ENCODE results near the gene SIT1. TPM values are rescaled to one million over a fixed set of nuclear protein-coding genes. Genes with fewer than 3 reads are reported as not detected.
"Not testable (repeated sequence)": the region's sequence is repeated elsewhere in the genome, so short reads cannot be mapped to it uniquely, and the experiment has no call there.

Gene SIT1
- total RNA-seq, 2 experiments from 2014 or later: 121 to 176 TPM

DNA sequence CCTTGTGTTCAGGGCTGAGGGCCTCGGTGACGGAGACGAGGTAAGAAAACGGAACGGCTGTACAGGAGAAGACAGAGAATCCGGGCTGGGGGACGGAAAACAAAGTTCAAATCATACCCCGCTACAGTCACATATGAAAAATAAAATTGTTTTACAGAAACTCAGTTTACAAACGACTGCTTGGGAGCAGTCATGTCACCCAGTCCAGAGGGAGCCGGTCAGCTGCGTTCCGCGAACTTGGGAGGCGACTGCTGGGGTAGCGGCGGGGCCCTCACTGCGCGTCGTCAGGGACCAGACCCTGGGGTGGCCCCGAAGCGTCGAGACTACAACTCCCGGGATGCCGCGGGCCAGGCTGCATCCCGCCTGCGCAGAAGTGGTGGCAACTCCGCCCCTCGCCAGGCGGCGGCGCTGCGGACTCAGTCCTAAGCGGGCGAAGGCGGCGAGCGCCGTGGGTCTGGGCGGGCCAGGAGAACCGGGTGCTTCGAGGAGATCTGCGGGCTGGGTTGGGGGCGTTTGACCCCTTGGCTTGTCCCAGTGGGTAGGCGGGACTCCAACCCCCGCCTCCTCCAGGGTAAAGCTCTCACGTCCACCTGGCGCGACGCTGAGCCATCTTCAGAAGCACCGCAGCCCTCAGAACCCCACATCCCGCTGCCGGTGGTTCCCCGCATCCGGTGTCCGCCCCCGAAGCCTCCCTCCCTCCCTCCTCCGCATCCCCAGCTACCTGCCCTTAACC, 4.0 kb downstream of the SIT1 start:
- peak overlapping the region; percentile 89 for H3K27ac ChIP-seq (ENCODE audit: low read depth, low read length, poor library complexity, severe bottlenecking)
- peak overlapping the region; percentile 92 for H3K4me3 ChIP-seq (ENCODE audit: low read depth, low read length, poor library complexity, severe bottlenecking)
- peak; percentile 93 for DNase-seq (ENCODE audit: low spot score)
- H3K36me3 ChIP-seq (ENCODE audit: insufficient read depth, low read length): peaks cover 42% of the 10 kb centered on the region
- no peaks in the 10 kb centered on the region for H4K20me1 ChIP-seq (ENCODE audit: insufficient read depth, low read length)
- H2AFZ ChIP-seq (ENCODE audit: low read length): peak overlapping the region; percentile 60; the same call in 1 of the 2 replicates
- POLR2A ChIA-PET: interaction anchor here (0.6 to 7.6 kb wide), 18 partner anchors 11 to 168 kb away, joined by 3 to 110 read pairs (median 4); partner anchors contain the start of genes ARHGEF39, CCDC107, CD72 and HINT2
- H3K79me2 ChIP-seq (ENCODE audit: insufficient read depth, low read depth, low read length): peaks cover 35% of the 10 kb centered on the region; the same call in 1 of the 2 replicates
- no peaks in the 10 kb centered on the region for H3K9me2 ChIP-seq (ENCODE audit: insufficient read depth, low read length)
- peaks cover 46% of the 10 kb centered on the region for H3K4me1 ChIP-seq (ENCODE audit: insufficient read depth, low read length, poor library complexity, severe bottlenecking)
- H3K9me3 ChIP-seq (ENCODE audit: low read length): no peaks in the 10 kb centered on the region
- no TSS peak for BruUV-seq (replicated peaks)
- H3K4me2 ChIP-seq (ENCODE audit: low read length): peak overlapping the region; percentile 78
- intact Hi-C loops (cut with micrococcal nuclease; ENCODE audit: unreplicated experiment): loop anchor here (1.0 to 2.0 kb wide), 2 partner anchors 27 to 86 kb away; partner anchors contain the start of genes CREB3 and TLN1
- CTCF ChIA-PET (ENCODE audit: unreplicated experiment): interaction anchor here (0.6 to 3.4 kb wide), 8 partner anchors 11 to 50 kb away, joined by 3 to 21 read pairs (median 6); partner anchors contain the start of genes CCDC107 and RMRP
- TF ChIP-seq, protein P1, sequence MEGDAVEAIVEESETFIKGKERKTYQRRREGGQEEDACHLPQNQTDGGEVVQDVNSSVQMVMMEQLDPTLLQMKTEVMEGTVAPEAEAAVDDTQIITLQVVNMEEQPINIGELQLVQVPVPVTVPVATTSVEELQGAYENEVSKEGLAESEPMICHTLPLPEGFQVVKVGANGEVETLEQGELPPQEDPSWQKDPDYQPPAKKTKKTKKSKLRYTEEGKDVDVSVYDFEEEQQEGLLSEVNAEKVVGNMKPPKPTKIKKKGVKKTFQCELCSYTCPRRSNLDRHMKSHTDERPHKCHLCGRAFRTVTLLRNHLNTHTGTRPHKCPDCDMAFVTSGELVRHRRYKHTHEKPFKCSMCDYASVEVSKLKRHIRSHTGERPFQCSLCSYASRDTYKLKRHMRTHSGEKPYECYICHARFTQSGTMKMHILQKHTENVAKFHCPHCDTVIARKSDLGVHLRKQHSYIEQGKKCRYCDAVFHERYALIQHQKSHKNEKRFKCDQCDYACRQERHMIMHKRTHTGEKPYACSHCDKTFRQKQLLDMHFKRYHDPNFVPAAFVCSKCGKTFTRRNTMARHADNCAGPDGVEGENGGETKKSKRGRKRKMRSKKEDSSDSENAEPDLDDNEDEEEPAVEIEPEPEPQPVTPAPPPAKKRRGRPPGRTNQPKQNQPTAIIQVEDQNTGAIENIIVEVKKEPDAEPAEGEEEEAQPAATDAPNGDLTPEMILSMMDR (conservative IDR thresholded peaks at IDR 0.05; ENCODE audit: low read length): peak; percentile 83
- TF ChIP-seq EZH2phosphoT487 (IDR thresholded peaks at IDR 0.05; ENCODE audit: borderline replicate concordance, low read depth, low read length): no peak

DNA sequence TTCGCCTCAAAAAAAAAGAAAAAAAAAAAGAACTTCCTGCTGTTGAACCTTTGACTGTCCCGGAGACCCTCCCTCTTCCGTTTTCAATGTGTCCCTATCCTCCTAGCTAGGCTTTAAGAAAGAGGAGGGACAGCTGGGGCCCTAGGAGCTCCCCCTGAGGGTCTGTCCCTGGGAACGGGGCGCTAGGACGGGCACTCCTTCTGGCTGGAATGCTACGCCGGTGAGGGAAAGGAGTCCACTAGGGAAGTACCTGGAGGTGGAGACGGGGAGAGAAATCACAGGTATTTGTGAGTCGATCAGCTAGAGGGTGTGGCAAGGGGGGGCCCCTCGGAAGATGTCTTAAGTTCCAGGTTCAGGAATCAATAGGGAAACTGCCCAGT, 4.6 kb downstream of the SIT1 start:
- intact Hi-C loops (cut with micrococcal nuclease; ENCODE audit: unreplicated experiment): loop anchor here (2.0 kb wide), 1 partner anchor 87 kb away; the partner anchor contains the start of genes CREB3 and TLN1
- CTCF ChIA-PET (ENCODE audit: unreplicated experiment): interaction anchor here (0.8 to 3.4 kb wide), 3 partner anchors 26 to 82 kb away, joined by 4 to 21 read pairs (median 4); no protein-coding TSS in a partner anchor

DNA sequence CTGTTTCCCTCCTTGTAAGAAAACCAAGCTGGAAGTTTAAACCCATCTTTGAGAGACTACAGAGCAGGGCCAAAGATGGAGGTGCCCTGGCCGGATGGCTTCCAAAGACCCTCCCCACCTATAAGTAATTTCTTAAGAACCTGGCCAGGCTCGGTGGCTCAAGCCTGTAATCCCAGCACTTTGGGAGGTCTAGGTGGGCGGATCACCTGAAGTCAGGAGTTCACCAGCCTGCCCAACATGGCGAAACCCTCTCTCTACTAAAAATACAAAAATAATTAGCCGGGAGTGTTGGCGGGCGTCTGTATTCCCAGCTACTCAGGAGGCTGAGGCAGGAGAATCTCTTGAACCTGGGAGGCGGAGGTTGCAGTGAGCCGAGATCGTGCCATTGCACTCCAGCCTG, 5.0 kb downstream of the SIT1 start:
- POLR2A ChIA-PET: interaction anchor here (0.6 to 7.6 kb wide), 15 partner anchors 9 to 169 kb away, joined by 3 to 110 read pairs (median 4); partner anchors contain the start of genes ARHGEF39, CCDC107, CD72 and HINT2
- intact Hi-C loops (cut with micrococcal nuclease; ENCODE audit: unreplicated experiment): loop anchor here (2.0 kb wide), 1 partner anchor 87 kb away; the partner anchor contains the start of genes CREB3 and TLN1
- not testable (repeated sequence) for H3K9me3 ChIP-seq (ENCODE audit: low read length); DNase-seq (ENCODE audit: low spot score); BruUV-seq (replicated peaks); H4K20me1 ChIP-seq (ENCODE audit: insufficient read depth, low read length); H3K9me2 ChIP-seq (ENCODE audit: insufficient read depth, low read length)
- Histone ChIP-seq H3K4me2 (ENCODE audit: low read length) (peak overlapping the region; percentile 78), H3K4me1 (ENCODE audit: insufficient read depth, low read length, poor library complexity, severe bottlenecking) (peaks cover 38% of the 10 kb centered on the region), H3K27ac (ENCODE audit: low read depth, low read length, poor library complexity, severe bottlenecking) (peak overlapping the region; percentile 89), H3K4me3 (ENCODE audit: low read depth, low read length, poor library complexity, severe bottlenecking) (peak overlapping the region; percentile 92), H3K79me2 (ENCODE audit: insufficient read depth, low read depth, low read length) (peaks cover 25% of the 10 kb centered on the region; the same call in 1 of the 2 replicates), H2AFZ (ENCODE audit: low read length) (peak overlapping the region; percentile 60; the same call in 1 of the 2 replicates), H3K36me3 (ENCODE audit: insufficient read depth, low read length) (peaks cover 52% of the 10 kb centered on the region)
- CTCF ChIA-PET (ENCODE audit: unreplicated experiment): interaction anchor here (1.3 to 3.4 kb wide), 2 partner anchors 26 to 83 kb away, joined by 4 to 21 read pairs; no protein-coding TSS in a partner anchor

More for the DNA sequence above, 4.6 kb downstream of the SIT1 start:
- TF ChIP-seq, protein P1 (conservative IDR thresholded peaks at IDR 0.05; ENCODE audit: low read length): no peak
- TF ChIP-seq EZH2phosphoT487 (IDR thresholded peaks at IDR 0.05; ENCODE audit: borderline replicate concordance, low read depth, low read length): no peak
- POLR2A ChIA-PET: interaction anchor here (0.6 to 7.6 kb wide), 13 partner anchors 10 to 168 kb away, joined by 3 to 110 read pairs (median 4); partner anchors contain the start of genes ARHGEF39, CCDC107, CD72 and HINT2
- H4K20me1 ChIP-seq (ENCODE audit: insufficient read depth, low read length): no peaks in the 10 kb centered on the region
- peak overlapping the region; percentile 92 for H3K4me3 ChIP-seq (ENCODE audit: low read depth, low read length, poor library complexity, severe bottlenecking)
- H3K9me2 ChIP-seq (ENCODE audit: insufficient read depth, low read length): no peaks in the 10 kb centered on the region
- peak overlapping the region; percentile 78 for H3K4me2 ChIP-seq (ENCODE audit: low read length)
- H3K36me3 ChIP-seq (ENCODE audit: insufficient read depth, low read length): peaks cover 48% of the 10 kb centered on the region
- H3K9me3 ChIP-seq (ENCODE audit: low read length): no peaks in the 10 kb centered on the region
- H3K27ac ChIP-seq (ENCODE audit: low read depth, low read length, poor library complexity, severe bottlenecking): peak overlapping the region; percentile 89
- no peak for DNase-seq (ENCODE audit: low spot score)
- H3K79me2 ChIP-seq (ENCODE audit: insufficient read depth, low read depth, low read length): peaks cover 29% of the 10 kb centered on the region; the same call in 1 of the 2 replicates
- peaks cover 41% of the 10 kb centered on the region for H3K4me1 ChIP-seq (ENCODE audit: insufficient read depth, low read length, poor library complexity, severe bottlenecking)
- BruUV-seq (replicated peaks): TSS peak; percentile 11
- H2AFZ ChIP-seq (ENCODE audit: low read length): peak overlapping the region; percentile 60; the same call in 1 of the 2 replicates

Measured in OCI-LY7 (cell line).